Erythroblast (primary cell): ENCODE measurements around the gene TBC1D16.

Source experiments
- GATA1 ChIP-seq: IDR thresholded peaks from 2 replicates; pipeline ENCODE4 v1.6.1; 2011; ENCODE audit warnings: low read depth, mild to moderate bottlenecking, control low read depth, low read length, moderate library complexity
- POLR2A ChIP-seq: IDR thresholded peaks from 2 replicates; pipeline ENCODE4 v1.6.1; 2011; ENCODE audit warnings: mild to moderate bottlenecking, low read length

- TF ChIP-seq POLR2A (no peak), GATA1 (no peak)
Measured at GRCh38 chr17:79916991-79917901, 118.4 kb downstream of the TBC1D16 start.
